NCI-H1694 treated with DMSO at 0.1 percent for 48 hours (cell line): ENCODE measurements around the gene RIPK3.

Experiments used
- DNase-seq: peaks from one replicate; lab custom pipeline; 2025; lab: John Stamatoyannopoulos, UW

The RIPK3 gene

DNA sequence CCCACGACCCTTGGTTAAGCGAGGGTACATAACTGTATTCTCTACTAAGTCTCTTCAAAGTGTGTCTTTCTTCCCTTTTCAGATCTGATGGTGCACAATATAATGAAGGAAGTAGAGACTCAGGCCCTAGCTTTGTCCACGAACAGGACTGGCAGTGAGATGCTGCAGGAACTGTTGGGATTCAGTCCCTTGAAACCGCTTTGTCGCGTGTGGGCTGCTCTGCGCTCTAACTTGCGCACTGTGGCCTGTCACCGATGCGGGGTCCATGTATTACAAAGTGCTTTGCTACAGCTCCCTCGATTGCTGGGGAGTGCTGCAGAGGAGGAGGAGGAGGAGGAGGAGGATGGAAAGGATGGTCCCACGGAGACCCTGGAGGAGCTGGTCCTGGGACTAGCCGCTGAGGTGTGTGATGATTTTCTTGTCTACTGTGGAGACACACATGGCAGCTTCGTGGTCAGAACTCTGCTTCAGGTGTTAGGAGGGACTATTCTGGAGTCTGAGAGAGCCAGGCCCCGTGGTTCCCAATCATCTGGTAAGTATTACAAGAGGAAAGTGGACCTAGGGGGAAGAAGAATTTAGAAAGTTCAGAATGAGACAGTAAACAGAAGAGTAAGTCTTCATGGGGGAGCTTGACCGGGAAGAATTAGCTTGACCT, 39.3 kb downstream of the RIPK3 start:
- no peak for DNase-seq

DNA sequence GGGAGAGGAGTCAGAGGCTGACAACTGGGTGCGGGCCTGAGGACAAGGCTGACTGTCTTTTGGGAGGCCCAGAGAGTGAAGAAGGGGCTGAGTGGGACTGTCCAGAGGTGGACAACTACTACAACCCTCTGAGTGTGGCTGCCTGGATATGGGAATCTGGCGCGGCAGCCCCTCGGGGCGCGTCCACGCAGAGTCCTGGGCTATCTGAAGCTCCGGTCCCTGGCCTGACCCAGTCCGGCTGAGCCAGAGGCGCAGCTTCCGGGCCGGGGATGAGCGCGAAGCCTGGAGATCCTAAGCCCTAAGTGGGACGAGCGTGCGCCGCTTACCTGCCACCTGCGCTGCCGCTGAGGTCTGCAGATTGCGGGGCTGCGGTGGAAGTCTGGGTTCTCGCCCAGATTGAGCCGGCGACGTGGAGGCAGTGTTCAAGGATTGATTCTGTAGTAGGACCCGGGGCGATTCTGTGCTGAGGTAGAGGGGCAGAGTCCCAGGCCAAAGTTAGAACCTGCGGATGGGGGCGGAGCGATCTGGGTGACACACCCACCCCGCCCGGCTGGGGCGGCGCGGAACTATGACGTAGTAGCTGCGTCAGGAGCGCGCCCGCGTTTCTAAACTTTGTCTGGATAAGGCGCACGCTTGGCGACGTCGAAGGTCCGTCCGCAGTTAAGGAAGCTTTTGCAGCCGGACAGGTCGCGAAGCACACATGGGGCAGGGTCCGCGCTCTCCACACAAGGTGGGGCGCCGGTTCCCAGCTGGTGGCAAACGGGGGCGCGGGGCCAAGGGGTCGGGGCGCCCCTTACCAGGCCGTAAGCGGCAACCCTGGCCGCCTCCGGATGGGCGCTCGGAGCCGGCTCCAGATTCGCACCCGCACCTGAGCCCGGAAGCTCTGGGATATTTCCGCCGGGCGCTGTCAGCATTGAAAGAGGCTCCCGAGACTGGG, 40.3 kb downstream of the RIPK3 start, which contains the start of the genes DHRS1 and NOP9:
TSS of gene DHRS1 (minus strand) at position 526 of the 937 bp plus-strand sequence. CDS start 674 bp downstream, outside the sequence.
TSS of gene NOP9 (plus strand) at position 596 of the 937 bp plus-strand sequence. CDS start at position 701, 105 bp downstream.
- peak; percentile 64 for DNase-seq

DNA sequence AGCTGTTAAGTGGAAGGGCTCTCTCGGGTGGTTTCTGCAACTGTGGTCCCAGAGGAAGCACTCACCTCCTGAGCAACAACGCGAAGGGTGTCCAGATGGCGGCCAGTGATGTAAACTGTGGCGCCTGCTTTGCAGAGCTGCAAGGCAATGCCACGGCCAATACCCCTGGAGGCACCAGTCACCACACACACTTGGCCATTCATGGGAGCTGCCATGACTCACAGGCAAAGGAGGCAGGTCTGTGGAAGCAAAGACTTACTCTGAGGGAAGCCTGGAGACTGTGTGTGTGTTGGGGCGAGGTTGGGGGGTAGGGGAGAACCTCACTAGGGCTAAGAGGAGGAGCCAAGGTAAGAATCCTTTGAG, 40.9 kb downstream of the RIPK3 start:
- no peak for DNase-seq

DNA sequence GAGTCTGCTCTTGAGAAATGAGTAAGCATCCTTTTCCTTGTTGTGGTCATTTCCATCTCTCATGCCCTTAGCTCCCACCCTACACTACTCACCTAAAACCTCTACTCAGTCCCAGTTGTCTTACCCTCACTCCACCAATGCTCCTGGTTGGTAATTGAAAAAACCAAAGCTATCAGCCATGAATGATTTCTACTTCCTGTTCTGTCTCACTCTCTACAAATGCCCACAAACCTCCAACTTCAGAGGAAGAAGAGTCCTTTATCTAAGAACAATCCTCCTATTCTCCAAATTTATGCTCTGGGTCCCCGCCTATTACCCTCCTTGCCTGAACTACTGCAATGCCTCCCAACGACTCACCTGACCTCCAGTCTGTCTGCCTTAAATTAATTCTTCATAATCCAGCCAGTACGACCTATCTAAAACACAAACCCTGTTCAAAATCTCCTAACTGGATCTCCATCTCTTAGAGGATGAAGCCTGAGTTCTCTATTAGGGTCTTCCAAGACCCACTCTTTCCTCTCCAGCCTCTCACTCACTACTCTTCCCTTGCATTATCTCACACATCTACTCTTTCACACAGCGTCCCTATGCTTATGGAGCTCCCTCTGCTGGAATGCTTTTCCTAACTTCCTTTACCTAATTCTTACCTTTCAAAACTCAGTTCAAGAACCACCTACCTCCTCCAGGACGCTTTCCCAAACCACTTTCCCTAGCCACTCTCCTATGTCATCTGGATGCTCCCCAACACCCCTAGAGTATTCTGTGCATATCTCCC, 42.4 kb downstream of the RIPK3 start:
- DNase-seq, result peak; percentile 70

DNA sequence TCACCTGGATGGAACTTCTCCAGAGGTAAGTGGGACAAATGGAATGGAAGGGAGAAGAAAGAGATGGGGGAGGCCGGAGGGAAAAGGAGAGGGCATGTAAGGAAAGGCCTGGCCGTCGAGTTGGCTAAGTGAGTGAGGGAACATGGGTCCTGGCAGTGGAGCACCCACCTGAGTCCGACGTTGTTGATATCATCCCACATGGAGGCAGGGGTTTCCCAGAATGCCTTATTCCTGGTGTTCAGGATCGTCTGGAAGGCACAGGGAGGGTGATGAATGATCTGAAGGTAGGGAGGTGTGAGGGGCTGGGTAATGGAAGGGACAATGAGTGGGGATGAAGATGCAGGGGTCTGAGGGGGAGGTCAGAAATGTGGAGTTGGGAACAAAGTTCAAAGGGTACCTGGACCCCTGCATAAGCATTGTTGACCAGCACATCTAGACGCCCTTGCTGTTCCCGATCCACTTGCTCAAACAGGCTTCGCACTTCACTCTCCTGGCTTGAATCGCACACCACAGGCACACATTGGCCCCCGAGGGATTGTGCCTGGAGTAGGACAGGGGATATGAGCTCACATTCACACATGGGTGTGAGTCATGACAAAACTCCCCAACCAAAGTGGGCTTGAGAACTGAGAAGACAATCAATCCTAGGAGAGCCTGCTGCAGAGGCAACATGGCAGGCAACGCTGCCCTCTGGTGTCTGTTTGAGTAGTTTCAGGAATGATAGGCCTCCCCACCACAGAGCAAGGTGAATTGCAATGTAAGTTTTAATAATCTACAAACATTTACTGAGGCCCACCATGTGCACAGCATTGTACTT, 43.2 kb downstream of the RIPK3 start:
- peak; percentile 82 for DNase-seq

DNA sequence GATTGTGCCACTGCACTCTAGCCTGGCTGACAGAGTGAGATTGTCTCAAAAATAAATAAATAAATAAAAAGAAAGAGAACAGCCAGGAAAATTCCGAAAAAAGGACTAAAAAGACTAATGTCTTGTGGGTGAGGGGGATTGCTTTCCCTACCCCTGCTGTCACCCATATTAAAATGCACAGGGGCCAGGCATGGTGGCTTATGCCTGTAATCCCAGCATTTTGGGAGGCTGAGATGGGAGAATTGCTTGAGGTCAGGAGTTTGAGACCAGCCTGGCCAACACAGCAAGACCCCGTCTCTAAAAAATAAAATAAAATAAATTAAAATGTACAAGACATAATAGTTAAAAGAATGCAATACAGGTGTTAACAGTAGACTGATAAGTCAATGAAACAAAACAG, 46.3 kb downstream of the RIPK3 start:
- DNase-seq, result no peak

DNA sequence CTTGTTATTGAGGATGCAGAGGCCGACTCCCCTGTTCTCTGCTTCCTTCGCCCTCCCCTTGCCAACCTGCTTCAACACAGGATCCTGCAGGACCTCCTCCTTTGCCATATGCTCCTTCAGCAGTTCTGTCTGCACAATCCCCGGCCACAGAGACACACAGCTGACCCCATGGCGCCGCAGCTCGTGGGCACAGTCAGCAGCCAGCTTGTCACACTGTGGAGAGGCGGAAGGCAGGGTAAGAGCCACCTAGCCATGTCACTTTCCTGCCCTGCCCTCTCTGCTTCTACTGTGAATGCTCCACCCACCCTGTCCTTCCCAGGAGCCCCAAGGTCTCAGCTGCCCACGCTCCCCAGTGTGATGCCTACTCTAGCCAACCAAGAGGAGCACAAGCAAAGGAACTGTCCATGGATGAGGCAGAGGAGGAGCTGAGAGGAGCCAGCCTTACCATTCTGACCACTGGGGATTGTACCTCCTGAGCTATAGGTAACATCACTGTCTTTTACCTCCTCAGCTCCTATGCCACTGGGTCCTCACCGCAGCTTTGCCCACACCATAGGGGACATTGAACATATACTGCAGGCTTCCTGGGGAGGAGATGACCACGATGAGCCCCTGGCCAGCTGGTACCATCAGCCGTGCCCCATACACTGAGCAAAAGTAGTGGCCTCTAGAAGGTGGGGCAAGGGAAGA, 47.5 kb downstream of the RIPK3 start:
- no peak for DNase-seq

DNA sequence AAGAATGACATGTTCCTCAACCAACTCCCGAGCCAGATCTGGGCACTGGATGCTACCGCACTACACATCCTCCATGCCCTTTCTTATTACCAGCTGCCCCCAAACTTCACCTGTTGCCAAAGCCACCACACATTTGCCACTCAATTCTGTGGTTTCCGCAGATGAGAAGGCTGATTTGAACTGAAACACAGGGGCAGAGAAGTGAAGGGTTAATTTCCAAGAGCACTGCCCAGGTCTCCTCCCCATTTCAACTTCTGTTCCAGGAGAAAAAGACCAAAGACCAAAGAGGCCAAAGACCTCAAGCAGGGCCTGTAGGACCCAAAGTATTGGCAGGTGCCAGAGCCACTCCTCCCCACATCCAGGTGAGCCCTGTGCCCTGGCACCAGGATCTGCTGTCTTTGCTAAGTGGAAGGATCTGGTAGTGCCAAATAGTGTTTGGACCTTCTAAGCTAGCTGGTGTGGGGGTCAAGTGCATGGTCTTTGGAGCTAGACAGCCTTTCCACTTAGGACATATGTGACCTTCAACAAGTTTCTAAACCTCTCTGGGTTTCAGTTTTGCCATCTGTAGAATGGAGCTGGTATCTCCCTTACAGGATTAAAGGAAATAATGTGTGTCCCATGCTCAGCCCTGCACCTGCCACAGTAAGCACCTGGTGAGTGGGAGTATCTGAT, 48.2 kb downstream of the RIPK3 start:
- no peak for DNase-seq

DNA sequence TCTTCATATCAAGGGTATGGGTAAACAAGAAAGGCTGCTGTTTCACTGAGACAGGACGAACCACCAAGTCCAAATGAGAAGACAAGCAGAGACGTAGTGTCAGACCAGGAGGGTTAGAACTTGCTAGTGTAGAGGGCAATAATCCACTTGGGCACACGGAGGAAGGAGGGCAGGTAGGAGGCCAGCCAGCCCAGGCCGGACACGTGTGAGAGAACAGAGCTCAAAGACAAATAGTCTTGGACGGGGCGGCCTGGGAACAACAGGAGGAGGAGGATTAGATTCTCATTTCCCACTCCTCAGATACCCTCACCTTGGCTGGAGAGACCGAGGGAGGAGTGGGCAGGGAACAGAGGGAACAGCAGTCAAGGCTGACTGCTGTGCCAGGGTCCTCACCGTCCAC, 49.0 kb downstream of the RIPK3 start:
- DNase-seq, result no peak

DNA sequence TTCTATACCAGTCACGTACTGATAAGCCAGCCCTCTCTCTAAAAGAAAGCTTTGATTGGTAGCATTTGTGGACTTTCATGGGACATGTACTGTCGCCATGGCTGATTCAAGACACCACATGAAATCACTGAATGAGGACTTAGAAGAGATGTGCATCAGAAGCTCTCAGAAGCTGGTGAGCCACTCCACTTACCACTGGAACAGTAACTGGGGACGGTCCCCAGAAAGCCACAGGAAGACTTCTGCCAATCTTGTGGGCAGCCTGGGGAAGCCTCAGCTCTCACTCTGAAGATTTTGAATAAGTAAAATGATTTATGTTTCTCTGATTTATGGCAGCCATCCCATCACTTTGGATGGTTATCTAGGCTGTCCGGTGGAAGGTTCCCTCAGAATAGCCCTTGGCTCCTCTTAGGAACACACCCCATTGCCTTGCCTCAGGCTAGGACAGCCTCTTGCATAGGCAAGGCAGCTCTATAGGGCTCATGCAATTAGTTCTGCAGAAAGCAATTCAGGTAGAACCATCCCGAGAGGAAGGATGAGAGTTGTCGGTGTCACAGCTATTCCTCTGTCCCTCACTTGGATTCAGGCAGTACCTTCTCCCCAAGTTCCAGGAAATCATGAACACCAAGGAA, 50.0 kb downstream of the RIPK3 start:
- no peak for DNase-seq

DNA sequence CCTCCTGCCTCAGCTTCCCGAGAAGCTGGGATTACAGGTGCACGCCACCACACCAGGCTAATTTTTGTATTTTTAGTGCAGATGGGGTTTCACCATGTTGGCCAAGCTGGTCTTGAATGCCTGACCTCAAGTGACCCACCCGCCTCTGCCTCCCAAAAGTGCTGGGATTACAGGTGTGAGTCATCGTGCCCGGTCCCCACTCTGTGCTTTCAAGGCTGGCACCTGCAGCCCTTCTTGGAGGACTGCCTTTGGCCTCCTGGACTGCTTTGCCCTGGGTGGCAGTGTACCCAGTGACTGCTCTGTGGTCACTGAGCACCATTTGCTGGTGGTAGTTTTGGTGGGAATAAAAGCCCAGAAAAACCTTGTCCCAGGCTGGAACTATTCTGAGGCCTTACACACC, 52.8 kb downstream of the RIPK3 start:
- DNase-seq, result no peak
